Uterus (tissue), 4 donors: ENCODE measurements around the gene TNS1. TPM values are rescaled to one million over a fixed set of nuclear protein-coding genes. Genes with fewer than 3 reads are reported as not detected.
A peak's percentile ranks its signal among the peaks of the same experiment; 100 is the strongest.

Source experiments
- DNase-seq, 2 donors: peaks; one replicate each; pipeline ENCODE4 v3.0.0-alpha.2; 2019 to 2020
- H3K27ac ChIP-seq, 2 donors: fragments of 200-600 bp; sonication (generic); 1 replicate in 1 of 2; 2 replicates in 1 of 2; pipeline ENCODE4 v1.5.1; 2016 to 2018
- H3K27me3 ChIP-seq, 2 donors: fragments of 200-600 bp; sonication (generic); one replicate each; pipeline ENCODE4 v1.5.1; 2018 to 2019; ENCODE audit warnings: control low read depth in 1 of 2
- H3K36me3 ChIP-seq, 2 donors: fragments of 200-600 bp; sonication (generic); one replicate each; pipeline ENCODE4 v1.5.1; 2019; ENCODE audit warnings: control low read depth in 1 of 2
- H3K4me1 ChIP-seq, 2 donors: fragments of 200-600 bp; sonication (generic); one replicate each; pipeline ENCODE4 v1.5.1; 2018 to 2019; ENCODE audit warnings: control low read depth in 1 of 2
- H3K4me3 ChIP-seq, 2 donors: fragments of 200-600 bp; sonication (generic); 1 replicate in 1 of 2; 2 replicates in 1 of 2; pipeline ENCODE4 v1.5.1; 2018 to 2019; ENCODE audit warnings: mild to moderate bottlenecking in 1 of 2
- H3K9me3 ChIP-seq, 2 donors: fragments of 200-600 bp; sonication (generic); one replicate each; pipeline ENCODE4 v1.5.1; 2019; ENCODE audit warnings: control low read depth in 1 of 2
- POLR2A ChIP-seq, 2 donors: fragments of 450-650 bp; IDR thresholded peaks; one replicate each; pipeline ENCODE4 v1.6.1; 2016; ENCODE audit warnings: antibody characterized with exemption in 2 of 2, mild to moderate bottlenecking in 1 of 2, moderate library complexity in 1 of 2
- intact Hi-C: fragments of 100-400 bp; cut with DNase I; formaldehyde crosslinking; loops from one replicate; pipeline ENCODE4 v1.15.1; 2023; ENCODE audit warnings: low total_unique reads
- total RNA-seq, 4 donors: library from RNA; depleted of rRNA in 3 of 4; stranded (reverse); fragments of >200 nt in 3 of 4; gene quantifications; one replicate each; pipeline versions ENCODE4 v1.1.0 to v1.2.4, GENCODE V29; 2014 to 2023
- TF ChIP-seq, protein P1 (sequence below), 4 experiments: fragments of 200-600 bp in 2 of 4; fragments of 450-650 bp in 2 of 4; sonication (generic) in 2 of 4; IDR thresholded peaks; one replicate each; pipeline ENCODE4 v1.5.1; 2016 to 2019; ENCODE audit warnings: antibody characterized with exemption in 4 of 4, mild to moderate bottlenecking in 2 of 4, moderate library complexity in 1 of 4
- donor health status: DM: yes; HTN: yes; CAD: no.

TNS1 gene
- total RNA-seq, 4 donors from 2014 or later, result 144 to 1,338 (median 313) TPM

DNA sequence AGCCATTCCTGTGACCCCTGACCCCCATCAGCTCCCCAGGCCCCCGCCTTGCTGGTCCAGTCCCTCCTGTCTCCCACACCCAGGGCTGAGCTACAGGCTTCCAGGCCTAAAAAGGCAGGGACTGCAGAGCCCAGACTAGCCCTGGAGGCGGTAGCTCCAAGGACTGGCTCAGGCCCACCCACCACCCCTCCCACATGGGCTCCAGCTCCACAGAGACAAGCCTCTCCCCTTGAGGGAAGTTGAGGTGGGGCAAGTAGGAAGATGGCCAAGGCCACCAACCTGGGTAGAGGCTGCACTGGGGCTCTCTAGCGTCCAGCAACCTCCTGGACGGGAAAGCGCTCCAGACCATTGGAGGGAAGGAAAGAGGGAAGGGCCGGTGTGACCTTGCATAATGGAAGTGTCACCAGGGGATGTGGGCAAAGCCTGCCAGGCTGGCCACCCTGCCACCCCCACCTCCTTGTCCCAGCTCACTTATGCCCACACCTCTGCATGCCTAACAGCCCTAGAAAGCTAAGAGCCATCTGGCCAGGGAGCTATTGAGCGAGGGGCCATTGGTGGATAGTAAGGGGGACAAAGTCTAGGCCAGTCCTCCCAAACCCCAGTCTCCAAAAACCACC, 63.1 kb downstream of the TNS1 start:
- Histone ChIP-seq H3K4me3 (peak overlapping the region; percentile 59 to 88), H3K36me3 (no peaks in the 10 kb centered on the region), H3K9me3 (no peaks in the 10 kb centered on the region), H3K27ac (peak overlapping the region; percentile 92 to 97), H3K27me3 (no peaks in the 10 kb centered on the region), H3K4me1 (no peaks in the 10 kb centered on the region)
- peak; percentile 28 to 34 for TF ChIP-seq POLR2A (IDR thresholded peaks at IDR 0.05)
- TF ChIP-seq, protein P1, sequence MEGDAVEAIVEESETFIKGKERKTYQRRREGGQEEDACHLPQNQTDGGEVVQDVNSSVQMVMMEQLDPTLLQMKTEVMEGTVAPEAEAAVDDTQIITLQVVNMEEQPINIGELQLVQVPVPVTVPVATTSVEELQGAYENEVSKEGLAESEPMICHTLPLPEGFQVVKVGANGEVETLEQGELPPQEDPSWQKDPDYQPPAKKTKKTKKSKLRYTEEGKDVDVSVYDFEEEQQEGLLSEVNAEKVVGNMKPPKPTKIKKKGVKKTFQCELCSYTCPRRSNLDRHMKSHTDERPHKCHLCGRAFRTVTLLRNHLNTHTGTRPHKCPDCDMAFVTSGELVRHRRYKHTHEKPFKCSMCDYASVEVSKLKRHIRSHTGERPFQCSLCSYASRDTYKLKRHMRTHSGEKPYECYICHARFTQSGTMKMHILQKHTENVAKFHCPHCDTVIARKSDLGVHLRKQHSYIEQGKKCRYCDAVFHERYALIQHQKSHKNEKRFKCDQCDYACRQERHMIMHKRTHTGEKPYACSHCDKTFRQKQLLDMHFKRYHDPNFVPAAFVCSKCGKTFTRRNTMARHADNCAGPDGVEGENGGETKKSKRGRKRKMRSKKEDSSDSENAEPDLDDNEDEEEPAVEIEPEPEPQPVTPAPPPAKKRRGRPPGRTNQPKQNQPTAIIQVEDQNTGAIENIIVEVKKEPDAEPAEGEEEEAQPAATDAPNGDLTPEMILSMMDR (IDR thresholded peaks at IDR 0.05), result no peak
- intact Hi-C loops, result loop anchor here (5.0 to 10.0 kb wide), 2 partner anchors 37 to 55 kb away; no protein-coding TSS in a partner anchor
- DNase-seq, result peak in 1 of 2 donors; percentile 72

DNA sequence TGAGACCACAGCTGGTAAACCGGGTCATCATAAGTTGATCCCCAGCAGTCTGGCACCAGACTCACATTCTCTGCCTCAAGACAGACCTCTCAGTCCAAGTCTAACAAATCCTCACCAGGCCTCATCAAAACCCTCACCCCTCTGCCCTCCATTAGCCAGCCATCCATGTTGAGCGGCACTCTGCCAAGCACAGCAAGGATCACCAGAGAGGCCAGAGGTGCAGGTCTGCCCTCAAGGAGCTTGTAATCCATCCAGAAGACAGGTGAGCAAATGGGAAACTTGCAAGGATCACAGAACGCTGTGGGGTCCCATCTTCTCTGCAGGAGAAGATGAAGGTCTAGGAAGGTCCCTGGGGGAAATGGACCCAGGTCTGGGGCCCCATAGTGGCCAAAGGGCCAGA, 63.6 kb downstream of the TNS1 start:
- Histone ChIP-seq H3K36me3 (no peaks in the 10 kb centered on the region), H3K9me3 (no peaks in the 10 kb centered on the region), H3K27ac (peak overlapping the region; percentile 92 to 97), H3K4me1 (peaks cover 1 to 4% of the 10 kb centered on the region in 2 donors), H3K4me3 (peak overlapping the region; percentile 59 to 88), H3K27me3 (no peaks in the 10 kb centered on the region)
- intact Hi-C loops, result no loop called here
- no peak for TF ChIP-seq POLR2A (IDR thresholded peaks at IDR 0.05)
- TF ChIP-seq, protein P1 (IDR thresholded peaks at IDR 0.05), result no peak
- DNase-seq, result no peak

DNA sequence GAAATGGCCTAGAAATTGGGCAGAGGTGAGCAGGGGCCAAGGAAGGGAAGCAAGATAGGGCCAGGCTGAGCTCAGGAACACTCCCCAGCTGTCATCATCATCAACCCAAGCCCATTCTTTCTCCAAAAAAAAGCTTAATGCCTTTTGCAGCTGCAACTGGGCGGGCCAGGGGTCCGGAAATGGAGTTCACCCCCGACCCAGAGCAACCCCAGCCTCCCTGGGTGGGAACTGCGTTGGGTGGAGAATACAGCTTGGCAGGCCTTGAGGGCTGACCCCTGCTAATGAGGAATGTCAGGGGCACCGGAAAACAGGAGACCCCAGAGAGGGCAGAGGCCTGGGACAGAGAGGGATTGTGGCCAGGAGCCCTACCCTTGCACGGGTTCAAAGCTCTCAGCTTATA, 64.8 kb downstream of the TNS1 start:
- no peaks in the 10 kb centered on the region for H3K27me3 ChIP-seq
- H3K36me3 ChIP-seq, result no peaks in the 10 kb centered on the region
- DNase-seq, result no peak
- peak overlapping the region; percentile 27 to 88 for H3K4me3 ChIP-seq
- TF ChIP-seq, protein P1 (IDR thresholded peaks at IDR 0.05), result no peak
- no peaks in the 10 kb centered on the region for H3K9me3 ChIP-seq
- H3K4me1 ChIP-seq, result peaks cover 12 to 16% of the 10 kb centered on the region in 2 donors
- intact Hi-C loops, result no loop called here
- H3K27ac ChIP-seq, result peak overlapping the region; percentile 92 to 97

DNA sequence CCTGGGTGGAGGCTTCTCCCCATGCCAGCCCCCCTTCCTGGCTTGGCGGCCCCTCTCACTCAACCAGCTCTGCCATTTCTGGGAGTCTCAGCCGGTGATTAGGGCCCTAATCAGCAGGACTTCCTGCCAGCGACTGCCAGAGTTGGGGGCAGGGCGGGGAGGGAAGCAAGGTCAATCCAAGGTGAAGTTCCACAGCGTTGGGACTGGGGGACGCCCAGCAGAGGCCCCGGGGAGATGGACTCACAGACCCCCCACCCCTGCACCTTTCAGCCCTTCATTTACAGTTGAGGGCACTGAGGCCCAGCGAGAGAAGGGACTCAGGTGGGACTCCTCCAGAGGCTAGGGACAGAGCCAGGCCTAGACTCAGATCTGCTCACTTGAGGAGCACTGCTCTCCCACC, 65.3 kb downstream of the TNS1 start:
- Histone ChIP-seq H3K9me3 (no peaks in the 10 kb centered on the region), H3K27ac (peak overlapping the region; percentile 92 to 97), H3K4me1 (peaks cover 16 to 18% of the 10 kb centered on the region in 2 donors), H3K4me3 (peak overlapping the region; percentile 27 to 88), H3K27me3 (no peaks in the 10 kb centered on the region), H3K36me3 (no peaks in the 10 kb centered on the region)
- TF ChIP-seq, protein P1 (IDR thresholded peaks at IDR 0.05), result no peak
- no peak for TF ChIP-seq POLR2A (IDR thresholded peaks at IDR 0.05)
- DNase-seq, result no peak
- intact Hi-C loops, result no loop called here

DNA sequence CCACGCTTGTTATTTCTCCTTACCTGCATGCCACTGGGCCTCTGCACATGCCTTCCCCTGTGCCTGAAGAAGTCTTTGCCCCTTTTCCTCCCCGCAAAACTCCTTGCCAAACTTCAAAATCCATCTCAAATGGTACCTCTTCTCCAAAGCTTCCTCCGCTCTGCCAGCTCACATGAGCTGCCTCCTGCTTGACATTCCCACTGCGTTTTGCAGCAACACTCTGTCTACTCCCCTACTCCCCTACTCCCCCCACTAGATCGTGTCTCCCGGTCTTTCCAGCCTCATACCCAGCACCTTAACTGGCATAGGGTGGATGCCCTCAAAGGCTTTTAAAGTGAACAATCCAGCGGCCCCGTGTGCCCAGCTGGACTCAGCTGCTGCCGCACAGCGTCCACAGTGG, 65.8 kb downstream of the TNS1 start:
- H3K27me3 ChIP-seq, result no peaks in the 10 kb centered on the region
- intact Hi-C loops, result no loop called here
- no peaks in the 10 kb centered on the region for H3K36me3 ChIP-seq
- TF ChIP-seq POLR2A (IDR thresholded peaks at IDR 0.05), result no peak
- TF ChIP-seq, protein P1 (IDR thresholded peaks at IDR 0.05), result no peak
- DNase-seq, result no peak
- H3K4me3 ChIP-seq, result peak overlapping the region; percentile 27 to 88
- peaks cover 16 to 23% of the 10 kb centered on the region in 2 donors for H3K4me1 ChIP-seq
- peak overlapping the region; percentile 92 to 97 for H3K27ac ChIP-seq
- no peaks in the 10 kb centered on the region for H3K9me3 ChIP-seq
